H9 (cell line): Measurements from ENCODE around the gene KLF13. TPM values are rescaled to one million over a fixed set of nuclear protein-coding genes. Genes with fewer than 3 reads are reported as not detected.

ENCODE experiments used
- DNase-seq: peaks from one replicate; pipeline ENCODE4 v3.0.0-alpha.2; 2017
- H2AFZ ChIP-seq: one replicate; pipeline ENCODE4 v1.6.1; 2013; ENCODE audit warnings: mild to moderate bottlenecking, low read length, control low read depth, moderate library complexity
- H2AK5ac ChIP-seq: 2 replicates; pipeline ENCODE4 v1.6.1; 2013; ENCODE audit warnings: low read length, control low read depth, mixed read lengths; ENCODE audit not compliant: insufficient read length
- H2BK120ac ChIP-seq: one replicate; pipeline ENCODE4 v1.6.1; 2013; ENCODE audit warnings: low read depth, mild to moderate bottlenecking, low read length, control low read depth, inconsistent platforms; ENCODE audit not compliant: poor library complexity, severe bottlenecking
- H2BK12ac ChIP-seq: 2 replicates; pipeline ENCODE4 v1.6.1; 2013; ENCODE audit warnings: low read length, control low read depth, mixed read lengths, low read depth; ENCODE audit not compliant: insufficient read length
- H2BK15ac ChIP-seq: 2 replicates; pipeline ENCODE4 v1.6.1; 2013; ENCODE audit warnings: low read depth, low read length, control low read depth
- H2BK20ac ChIP-seq: one replicate; pipeline ENCODE4 v1.6.1; 2013; ENCODE audit warnings: low read depth, mild to moderate bottlenecking, low read length, control low read depth, inconsistent platforms; ENCODE audit not compliant: poor library complexity, severe bottlenecking
- H2BK5ac ChIP-seq: 2 replicates; pipeline ENCODE4 v1.6.1; 2013; ENCODE audit warnings: low read length, control low read depth, mixed read lengths; ENCODE audit not compliant: insufficient read length
- H3K14ac ChIP-seq: 2 replicates; pipeline ENCODE4 v1.6.1; 2013; ENCODE audit warnings: low read length, control low read depth; ENCODE audit not compliant: insufficient read depth
- H3K18ac ChIP-seq: 2 replicates; pipeline ENCODE4 v1.6.1; 2013; ENCODE audit warnings: low read depth, mild to moderate bottlenecking, mixed read lengths, low read length, control low read depth; ENCODE audit not compliant: insufficient read length
- H3K23ac ChIP-seq: 2 replicates; pipeline ENCODE4 v1.6.1; 2013; ENCODE audit warnings: low read length, control low read depth, mixed read lengths, low read depth; ENCODE audit not compliant: insufficient read length
- H3K23me2 ChIP-seq: 2 replicates; pipeline ENCODE4 v1.6.1; 2013; ENCODE audit warnings: low read depth, mild to moderate bottlenecking, mixed read lengths, low read length, control low read depth; ENCODE audit not compliant: insufficient read length, poor library complexity, severe bottlenecking
- H3K27ac ChIP-seq: 2 replicates; pipeline ENCODE4 v1.5.1; 2013; ENCODE audit warnings: low read length, control low read depth, mixed read lengths, low read depth; ENCODE audit not compliant: insufficient read length
- H3K27me3 ChIP-seq: 2 replicates; pipeline ENCODE4 v1.6.1; 2013; ENCODE audit warnings: low read length, control low read depth, inconsistent platforms; ENCODE audit not compliant: insufficient read depth
- H3K4ac ChIP-seq: 2 replicates; pipeline ENCODE4 v1.6.1; 2013; ENCODE audit warnings: low read depth, mild to moderate bottlenecking, control low read depth, inconsistent platforms, low read length, moderate library complexity
- H3K4me1 ChIP-seq: 2 replicates; pipeline ENCODE4 v1.6.1; 2013; ENCODE audit warnings: low read length, control low read depth, inconsistent platforms; ENCODE audit not compliant: insufficient read depth
- H3K4me2 ChIP-seq: 2 replicates; pipeline ENCODE4 v1.6.1; 2013; ENCODE audit warnings: low read length, control low read depth, mixed read lengths; ENCODE audit not compliant: insufficient read length, insufficient read depth
- H3K56ac ChIP-seq: 2 replicates; pipeline ENCODE4 v1.6.1; 2013; ENCODE audit warnings: low read depth, mild to moderate bottlenecking, mixed read lengths, low read length, control low read depth; ENCODE audit not compliant: insufficient read length
- H3K79me1 ChIP-seq: 2 replicates; pipeline ENCODE4 v1.6.1; 2013; ENCODE audit warnings: low read depth, mild to moderate bottlenecking, moderate library complexity, low read length, control low read depth, inconsistent platforms; ENCODE audit not compliant: insufficient read depth, poor library complexity, severe bottlenecking
- H3K79me2 ChIP-seq: 2 replicates; pipeline ENCODE4 v1.6.1; 2013; ENCODE audit warnings: low read length, control low read depth, inconsistent platforms; ENCODE audit not compliant: insufficient read depth
- H3K9ac ChIP-seq: 2 replicates; pipeline ENCODE4 v1.6.1; 2013; ENCODE audit warnings: low read length, control low read depth, mixed read lengths; ENCODE audit not compliant: insufficient read length; ENCODE audit errors: extremely low read depth
- H3K9me3 ChIP-seq: one replicate; pipeline ENCODE4 v1.6.1; 2013; ENCODE audit warnings: low read depth, low read length, inconsistent platforms; ENCODE audit not compliant: control insufficient read depth
- H3T11ph ChIP-seq: one replicate; pipeline ENCODE4 v1.6.1; 2013; ENCODE audit warnings: mild to moderate bottlenecking, low read length, control low read depth, inconsistent platforms
- H4K20me1 ChIP-seq: one replicate; pipeline ENCODE4 v1.6.1; 2013; ENCODE audit not compliant: control insufficient read depth, insufficient read length, insufficient read depth
- H4K5ac ChIP-seq: 2 replicates; pipeline ENCODE4 v1.6.1; 2013; ENCODE audit warnings: low read depth, mild to moderate bottlenecking, mixed read lengths, low read length, control low read depth; ENCODE audit not compliant: insufficient read length
- H4K8ac ChIP-seq: replicated peaks from 2 replicates; pipeline ENCODE4 v1.6.1; 2013; ENCODE audit warnings: low read length, control low read depth, mixed read lengths, low read depth; ENCODE audit not compliant: insufficient read length
- H4K91ac ChIP-seq: 2 replicates; pipeline ENCODE4 v1.6.1; 2013; ENCODE audit warnings: low read depth, mild to moderate bottlenecking, moderate library complexity, mixed read lengths, low read length, control low read depth; ENCODE audit not compliant: insufficient read length
- H3K27ac Mint-ChIP-seq, 3 experiments: 2 replicates in 2 of 3; 3 replicates in 1 of 3; pipeline ENCODE4 v1.8.0; 2020 to 2021; ENCODE audit warnings: mixed read lengths in 3 of 3, mild to moderate bottlenecking in 1 of 3, moderate library complexity in 1 of 3
- H3K27me3 Mint-ChIP-seq: 2 replicates; pipeline ENCODE4 v1.8.0; 2021; ENCODE audit warnings: low read depth, mild to moderate bottlenecking, moderate library complexity, mixed read lengths
- H3K36me3 Mint-ChIP-seq, 3 experiments: 2 replicates in 2 of 3; 3 replicates in 1 of 3; pipeline ENCODE4 v1.8.0; 2020 to 2021; ENCODE audit warnings: low read depth in 3 of 3, mixed read lengths in 3 of 3; ENCODE audit not compliant: insufficient read depth in 1 of 3
- H3K4me1 Mint-ChIP-seq, 2 experiments: 2 replicates each; pipeline ENCODE4 v1.8.0; 2020; ENCODE audit warnings: mixed read lengths in 2 of 2
- H3K4me3 Mint-ChIP-seq, 2 experiments: 2 replicates in 1 of 2; 3 replicates in 1 of 2; pipeline ENCODE4 v1.8.0; 2020 to 2021; ENCODE audit warnings: mild to moderate bottlenecking in 2 of 2, mixed read lengths in 2 of 2, moderate library complexity in 1 of 2
- H3K9me3 Mint-ChIP-seq, 2 experiments: 2 replicates in 1 of 2; 3 replicates in 1 of 2; pipeline ENCODE4 v1.8.0; 2020; ENCODE audit warnings: mild to moderate bottlenecking in 2 of 2, mixed read lengths in 2 of 2, moderate library complexity in 1 of 2
- CTCF ChIP-seq: fragments of 200-600 bp; sonication (generic); conservative IDR thresholded peaks from 3 replicates; pipeline ENCODE4 v1.8.0; 2021; ENCODE audit warnings: antibody characterized with exemption, mild to moderate bottlenecking
- WGBS: extraction: QIAGEN DNeasy Blood & Tissue Kit; methylation state at CpG from one replicate; pipeline ENCODE4 v1.1.7; 2013; ENCODE audit warnings: missing lambda C conversion rate, low lambda C conversion rate, mixed read lengths; ENCODE audit not compliant: insufficient read length; ENCODE audit errors: extremely low coverage; 5-methylcytosine and 5-hydroxymethylcytosine counted together
- total RNA-seq: library from RNA; stranded (reverse); gene quantifications from 2 replicates; pipeline ENCODE4 v1.2.1, GENCODE V29; 2021

Gene KLF13
- total RNA-seq, 1 experiment from 2014 or later: 33.4 TPM

GRCh38 chr15:31350771-31351170 is 24.1 kb downstream of the KLF13 start:
- no peak overlapping the region for H3K27ac Mint-ChIP-seq
- Histone ChIP-seq H3K9ac (no peak overlapping the region), H2BK20ac (no peak overlapping the region), H4K8ac (no peak overlapping the region), H3K23me2 (no peaks in the 10 kb centered on the region), H3K4me1 (no peaks in the 10 kb centered on the region), H3K79me1 (peaks cover 4% of the 10 kb centered on the region), H3K56ac (no peak overlapping the region), H3K79me2 (no peaks in the 10 kb centered on the region; the same call in 1 of the 2 replicates), H2AFZ (no peak overlapping the region), H2BK5ac (no peak overlapping the region), H3K27ac (no peak overlapping the region), H2BK120ac (no peak overlapping the region), H3K4me2 (no peak overlapping the region), H2BK15ac (no peak overlapping the region), H3K14ac (no peak overlapping the region), H4K20me1 (no peaks in the 10 kb centered on the region), H3K4ac (no peak overlapping the region), H2BK12ac (no peak overlapping the region), H3T11ph (no peak overlapping the region), H3K23ac (no peak overlapping the region), H4K91ac (no peak overlapping the region), H4K5ac (no peak overlapping the region), H3K18ac (no peak overlapping the region), H3K27me3 (no peaks in the 10 kb centered on the region), H2AK5ac (no peak overlapping the region), H3K9me3 (no peaks in the 10 kb centered on the region)
- no peaks in the 10 kb centered on the region; the same call in 1 of the 2 replicates for H3K27me3 Mint-ChIP-seq
- peaks cover 38% of the 10 kb centered on the region in 2 experiments for H3K4me1 Mint-ChIP-seq
- H3K9me3 Mint-ChIP-seq: no peaks in the 10 kb centered on the region
- peaks cover 2 to 6% (median 2%) of the 10 kb centered on the region in 3 experiments; a peak in 5 of 7 replicates for H3K36me3 Mint-ChIP-seq
- WGBS: no CpG with 5 or more reads among the region's 7 CpGs
- no peak for DNase-seq
- no peak overlapping the region for H3K4me3 Mint-ChIP-seq
- TF ChIP-seq CTCF: no peak
